Measurements from ENCODE around the gene SLC10A1. TPM values are rescaled to one million over a fixed set of nuclear protein-coding genes. Genes with fewer than 3 reads are reported as not detected.
A peak's percentile ranks its signal among the peaks of the same experiment; 100 is the strongest.

SLC10A1 gene
- polyA plus RNA-seq, 1 donor = 0.13 TPM

DNA sequence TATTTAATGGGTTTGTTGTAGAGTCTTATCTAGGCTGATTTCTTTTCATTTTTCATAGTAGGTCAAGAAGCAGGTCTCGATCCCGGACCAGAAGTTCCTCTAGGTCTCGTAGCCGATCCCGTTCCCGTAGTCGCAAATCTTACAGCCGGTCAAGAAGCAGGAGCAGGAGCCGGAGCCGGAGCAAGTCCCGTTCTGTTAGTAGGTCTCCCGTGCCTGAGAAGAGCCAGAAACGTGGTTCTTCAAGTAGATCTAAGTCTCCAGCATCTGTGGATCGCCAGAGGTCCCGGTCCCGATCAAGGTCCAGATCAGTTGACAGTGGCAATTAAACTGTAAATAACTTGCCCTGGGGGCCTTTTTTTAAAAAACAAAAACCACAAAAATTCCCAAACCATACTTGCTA, 25.9 kb downstream of the SLC10A1 start:
- DNase-seq = no peak
- WGBS (ENCODE audit: insufficient coverage, low lambda C conversion rate) = 24% methylated on average over 5 of the region's 16 CpGs
- Histone ChIP-seq H3K9me3 (ENCODE audit: control insufficient read depth, low read depth, low read length) (no peaks in the 10 kb centered on the region), H3K27ac (ENCODE audit: low read length) (no peak overlapping the region), H3K4me3 (ENCODE audit: low read length) (no peak overlapping the region), H3K36me3 (ENCODE audit: control insufficient read depth, insufficient read depth, low read length) (peaks cover 70% of the 10 kb centered on the region), H3K4me1 (ENCODE audit: control insufficient read depth, insufficient read depth, low read length) (peaks cover 15% of the 10 kb centered on the region), H3K27me3 (ENCODE audit: control insufficient read depth, insufficient read depth, low read length) (no peaks in the 10 kb centered on the region)

DNA sequence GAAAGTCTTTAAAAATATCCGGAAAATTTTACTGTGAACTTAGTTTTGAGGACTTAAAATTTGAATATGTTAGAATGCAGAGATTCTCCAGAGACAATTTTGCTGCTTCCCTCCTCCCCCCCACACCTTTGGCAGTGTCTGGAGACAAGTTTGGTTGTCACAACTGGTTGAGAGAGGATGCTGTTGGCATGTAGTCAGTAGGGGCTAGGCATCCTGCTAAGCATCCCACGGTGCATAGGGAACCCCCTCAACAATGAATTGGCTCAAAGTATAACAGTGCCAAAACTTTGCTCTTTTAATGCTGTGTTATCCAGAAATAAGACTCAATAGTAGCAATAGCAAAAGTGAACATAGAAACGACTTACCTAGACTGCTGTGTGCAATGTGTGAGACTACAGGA, 26.5 kb downstream of the SLC10A1 start:
- no peak for DNase-seq
- WGBS (ENCODE audit: insufficient coverage, low lambda C conversion rate) = no CpG with 5 or more reads among the region's 3 CpGs
- no peaks in the 10 kb centered on the region for H3K27me3 ChIP-seq (ENCODE audit: control insufficient read depth, insufficient read depth, low read length)
- H3K27ac ChIP-seq (ENCODE audit: low read length) = no peak overlapping the region
- H3K4me1 ChIP-seq (ENCODE audit: control insufficient read depth, insufficient read depth, low read length) = peaks cover 15% of the 10 kb centered on the region
- H3K9me3 ChIP-seq (ENCODE audit: control insufficient read depth, low read depth, low read length) = no peaks in the 10 kb centered on the region
- H3K4me3 ChIP-seq (ENCODE audit: low read length) = no peak overlapping the region
- H3K36me3 ChIP-seq (ENCODE audit: control insufficient read depth, insufficient read depth, low read length) = peaks cover 65% of the 10 kb centered on the region

DNA sequence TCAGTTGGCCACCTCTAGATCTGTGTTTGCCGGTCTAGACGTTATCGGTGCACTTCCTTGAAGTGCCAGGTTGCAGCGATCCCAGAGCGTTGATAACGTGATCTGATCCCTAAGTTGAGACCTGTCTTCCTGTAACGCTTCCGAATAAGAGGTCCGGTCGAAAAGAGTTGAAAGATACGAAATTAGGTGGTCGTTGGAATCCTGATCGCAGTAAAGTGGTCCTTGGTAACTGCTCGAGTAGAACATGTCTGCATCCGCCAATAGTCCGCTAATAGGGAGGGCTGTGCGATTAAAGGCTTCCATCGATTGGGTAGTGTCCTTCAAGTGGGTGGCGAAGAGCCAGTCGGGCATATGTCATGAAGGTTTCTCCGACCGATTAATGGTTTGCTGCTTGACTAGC, 27.4 kb downstream of the SLC10A1 start:
- Histone ChIP-seq H3K27ac (ENCODE audit: low read length) (no peak overlapping the region), H3K4me1 (ENCODE audit: control insufficient read depth, insufficient read depth, low read length) (peaks cover 15% of the 10 kb centered on the region), H3K9me3 (ENCODE audit: control insufficient read depth, low read depth, low read length) (no peaks in the 10 kb centered on the region), H3K36me3 (ENCODE audit: control insufficient read depth, insufficient read depth, low read length) (peaks cover 59% of the 10 kb centered on the region), H3K27me3 (ENCODE audit: control insufficient read depth, insufficient read depth, low read length) (no peaks in the 10 kb centered on the region), H3K4me3 (ENCODE audit: low read length) (no peak overlapping the region)
- 100% methylated on average over 2 of the region's 22 CpGs for WGBS (ENCODE audit: insufficient coverage, low lambda C conversion rate)
- no peak for DNase-seq

DNA sequence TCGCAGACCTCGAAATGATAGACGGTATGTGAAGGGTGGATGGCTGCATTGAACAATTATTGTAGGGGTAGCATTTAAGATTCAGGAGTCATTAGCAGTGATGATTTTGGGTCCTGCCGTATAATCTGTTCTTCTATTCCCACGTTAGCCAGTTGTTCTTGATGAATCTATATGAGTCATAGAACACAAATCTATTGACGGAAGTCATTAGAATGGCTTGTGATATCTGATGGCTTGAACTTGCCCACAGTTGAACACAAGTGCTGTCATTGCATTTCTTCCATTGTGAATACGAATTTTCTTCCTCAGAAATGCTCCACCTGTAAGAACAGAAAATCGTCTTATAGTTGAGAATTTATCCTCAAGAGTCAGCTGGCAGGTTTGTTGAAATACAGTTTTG, 28.2 kb downstream of the SLC10A1 start:
- WGBS (ENCODE audit: insufficient coverage, low lambda C conversion rate) = 94% methylated on average over 3 of the region's 8 CpGs
- H3K4me3 ChIP-seq (ENCODE audit: low read length) = peak overlapping the region; percentile 95
- peaks cover 15% of the 10 kb centered on the region for H3K4me1 ChIP-seq (ENCODE audit: control insufficient read depth, insufficient read depth, low read length)
- H3K36me3 ChIP-seq (ENCODE audit: control insufficient read depth, insufficient read depth, low read length) = peaks cover 52% of the 10 kb centered on the region
- DNase-seq = no peak
- H3K27me3 ChIP-seq (ENCODE audit: control insufficient read depth, insufficient read depth, low read length) = no peaks in the 10 kb centered on the region
- H3K27ac ChIP-seq (ENCODE audit: low read length) = no peak overlapping the region
- no peaks in the 10 kb centered on the region for H3K9me3 ChIP-seq (ENCODE audit: control insufficient read depth, low read depth, low read length)

DNA sequence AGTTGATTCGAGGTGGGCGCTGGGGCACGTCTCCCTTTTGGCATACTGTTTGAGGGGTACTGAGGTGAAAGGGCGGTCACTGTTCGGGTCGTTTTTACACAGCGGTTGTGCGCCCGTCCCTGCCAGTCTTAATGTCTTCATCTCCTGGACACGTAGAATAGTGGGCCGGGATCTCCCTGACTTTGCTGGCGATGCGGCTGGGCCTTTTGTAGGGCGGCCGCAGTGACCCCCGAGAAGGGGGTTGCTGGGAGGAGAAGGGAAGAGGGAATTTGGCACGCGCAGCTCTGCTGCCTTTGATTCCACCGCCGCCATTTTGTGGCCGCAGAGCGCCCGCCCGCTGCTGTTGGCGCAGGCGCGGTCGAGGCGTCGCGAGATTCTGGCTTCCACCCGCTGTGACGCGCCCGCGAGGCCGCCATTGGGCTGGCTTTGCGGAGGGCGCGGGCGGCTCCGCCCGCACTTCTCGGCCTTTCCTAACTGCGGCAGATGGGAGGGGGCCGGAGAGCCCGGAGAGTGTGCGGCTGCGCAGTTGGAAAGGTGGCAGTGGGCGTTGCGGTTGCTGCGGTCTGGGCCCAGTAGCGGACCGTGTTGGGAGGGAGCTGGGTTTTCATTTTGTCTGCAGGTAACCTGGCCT, 29.6 kb downstream of the SLC10A1 start:
- Histone ChIP-seq H3K4me3 (ENCODE audit: low read length) (peak overlapping the region; percentile 95), H3K27ac (ENCODE audit: low read length) (peak overlapping the region; percentile 99), H3K36me3 (ENCODE audit: control insufficient read depth, insufficient read depth, low read length) (peaks cover 40% of the 10 kb centered on the region), H3K27me3 (ENCODE audit: control insufficient read depth, insufficient read depth, low read length) (no peaks in the 10 kb centered on the region), H3K4me1 (ENCODE audit: control insufficient read depth, insufficient read depth, low read length) (peaks cover 15% of the 10 kb centered on the region), H3K9me3 (ENCODE audit: control insufficient read depth, low read depth, low read length) (no peaks in the 10 kb centered on the region)
- WGBS (ENCODE audit: insufficient coverage, low lambda C conversion rate) = no CpG with 5 or more reads among the region's 54 CpGs
- DNase-seq = peak; percentile 92 to 95

DNA sequence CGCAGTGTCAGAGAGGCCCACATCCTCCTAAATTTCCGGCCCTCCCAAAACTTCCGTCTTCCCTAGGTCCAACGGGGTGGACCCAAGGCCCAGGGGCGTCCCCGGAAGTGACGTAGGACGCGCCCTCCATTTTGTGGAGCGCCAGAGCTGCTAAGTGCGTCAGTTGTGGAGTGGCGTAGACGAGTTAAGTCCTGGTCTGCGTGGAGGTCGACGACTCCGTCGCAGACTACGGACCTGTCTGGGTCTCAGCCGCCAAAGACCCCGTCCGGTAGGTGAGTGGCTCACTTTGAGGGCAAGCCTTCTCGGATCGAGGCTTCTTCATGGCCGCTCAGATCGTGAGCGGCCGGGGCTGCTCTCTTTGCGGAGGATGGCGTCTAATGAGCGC, 30.1 kb downstream of the SLC10A1 start, which contains the start of gene SRSF5:
Gene SRSF5, plus strand, starts transcription at position 159 of the 385 bp plus-strand sequence. CDS start 1,015 bp downstream, outside the sequence.
- Histone ChIP-seq H3K4me1 (ENCODE audit: control insufficient read depth, insufficient read depth, low read length) (peaks cover 15% of the 10 kb centered on the region), H3K36me3 (ENCODE audit: control insufficient read depth, insufficient read depth, low read length) (peaks cover 35% of the 10 kb centered on the region)

DNA sequence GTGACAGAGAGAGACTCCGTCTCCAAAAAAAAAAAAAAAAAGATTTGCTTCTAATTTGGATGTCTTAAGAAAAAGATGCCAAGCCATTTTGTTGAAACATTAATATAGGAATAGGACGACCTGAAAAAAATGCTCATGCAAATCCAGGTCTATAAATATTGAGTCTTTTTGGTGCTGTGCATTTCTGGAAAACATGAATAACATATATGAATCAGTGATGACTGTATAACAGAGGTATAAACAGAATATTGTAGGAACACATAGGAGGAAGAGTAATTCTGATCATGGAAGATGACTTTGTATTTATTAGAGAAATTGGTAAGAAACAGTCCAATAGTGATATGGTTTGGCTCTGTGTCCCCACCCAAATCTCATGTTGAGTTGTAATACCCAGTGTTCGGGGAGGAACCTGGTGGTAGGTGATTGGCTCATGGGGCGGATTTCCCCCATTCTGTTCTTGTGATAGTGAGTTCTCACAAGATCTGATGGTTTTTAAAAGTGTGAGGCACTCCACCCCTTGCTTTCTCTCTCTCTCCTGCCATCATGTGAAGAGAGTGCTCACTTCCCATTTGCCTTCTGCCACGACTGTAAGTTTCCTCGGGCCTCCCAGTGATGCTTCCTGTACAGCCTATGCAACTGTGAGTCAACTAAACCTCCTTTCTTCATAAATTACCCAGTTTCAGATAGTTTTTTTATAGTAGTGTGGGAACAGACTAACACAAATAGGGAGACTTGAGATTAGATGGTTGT, 33.1 kb downstream of the SLC10A1 start:
- H3K27ac ChIP-seq (ENCODE audit: low read length) = no peak overlapping the region
- H3K27me3 ChIP-seq (ENCODE audit: control insufficient read depth, insufficient read depth, low read length) = no peaks in the 10 kb centered on the region
- H3K4me3 ChIP-seq (ENCODE audit: low read length) = no peak overlapping the region
- H3K36me3 ChIP-seq (ENCODE audit: control insufficient read depth, insufficient read depth, low read length) = peaks cover 11% of the 10 kb centered on the region
- 80% methylated on average over 1 of the region's 6 CpGs for whole genome bisulfite sequencing (ENCODE audit: insufficient coverage, low lambda C conversion rate)
- DNase-seq = no peak
- H3K9me3 ChIP-seq (ENCODE audit: control insufficient read depth, low read depth, low read length) = no peaks in the 10 kb centered on the region
- peaks cover 6% of the 10 kb centered on the region for H3K4me1 ChIP-seq (ENCODE audit: control insufficient read depth, insufficient read depth, low read length)

More for the DNA sequence above, 30.1 kb downstream of the SLC10A1 start, which contains the start of gene SRSF5:
- peak within 1 kb of the TSS; percentile 99 for H3K27ac ChIP-seq (ENCODE audit: low read length)
- H3K27me3 ChIP-seq (ENCODE audit: control insufficient read depth, insufficient read depth, low read length) = no peaks in the 10 kb centered on the region
- H3K4me3 ChIP-seq (ENCODE audit: low read length) = peak within 1 kb of the TSS; percentile 95
- no CpG with 5 or more reads among the region's 31 CpGs for WGBS (ENCODE audit: insufficient coverage, low lambda C conversion rate)
- peak; percentile 97 for DNase-seq
- no peaks in the 10 kb centered on the region for H3K9me3 ChIP-seq (ENCODE audit: control insufficient read depth, low read depth, low read length)

DNA sequence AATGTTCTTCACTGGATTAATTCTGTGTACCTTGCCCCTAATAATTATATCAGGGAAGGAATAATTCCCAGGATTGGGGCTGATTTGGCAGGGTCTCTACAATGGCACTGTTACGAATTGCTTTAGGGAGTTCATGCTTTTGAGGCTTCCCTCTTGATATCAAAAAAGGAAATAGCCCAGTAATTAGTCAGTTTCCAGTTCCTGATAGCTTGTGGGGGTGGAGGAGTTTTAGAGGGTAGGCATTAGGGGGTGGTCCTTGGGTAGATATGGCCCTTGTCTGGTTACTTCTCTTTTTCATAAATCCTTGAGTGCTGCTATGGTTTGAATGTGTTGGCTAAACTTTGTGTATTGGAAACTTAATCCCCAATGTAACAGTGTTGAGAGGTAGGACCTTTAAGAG, 36.2 kb downstream of the SLC10A1 start:
- Histone ChIP-seq H3K9me3 (ENCODE audit: control insufficient read depth, low read depth, low read length) (peaks cover 2% of the 10 kb centered on the region), H3K27ac (ENCODE audit: low read length) (no peak overlapping the region), H3K27me3 (ENCODE audit: control insufficient read depth, insufficient read depth, low read length) (no peaks in the 10 kb centered on the region), H3K4me3 (ENCODE audit: low read length) (no peak overlapping the region), H3K4me1 (ENCODE audit: control insufficient read depth, insufficient read depth, low read length) (peaks cover 8% of the 10 kb centered on the region), H3K36me3 (ENCODE audit: control insufficient read depth, insufficient read depth, low read length) (no peaks in the 10 kb centered on the region)
- no CpG with 5 or more reads among the region's 1 CpG for WGBS (ENCODE audit: insufficient coverage, low lambda C conversion rate)
- no peak for DNase-seq

DNA sequence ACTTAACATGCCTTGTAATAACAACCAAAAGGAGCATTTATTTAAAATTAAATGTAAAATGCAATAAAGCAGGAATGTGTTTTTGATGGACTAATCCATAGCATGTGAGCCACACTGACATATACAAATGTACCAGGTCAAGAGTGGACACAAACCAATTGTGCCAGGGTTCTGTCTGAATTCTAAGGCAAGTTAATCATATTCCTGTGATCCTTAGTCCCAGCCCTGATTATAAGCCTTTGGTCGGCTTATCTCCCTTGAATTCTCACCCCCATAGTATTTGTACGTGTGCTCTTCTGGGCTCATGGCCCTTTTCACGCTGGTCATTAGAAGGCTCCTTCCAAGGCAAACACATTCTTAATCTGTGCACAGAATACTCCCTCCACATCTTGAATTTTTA, 40.7 kb downstream of the SLC10A1 start:
- Histone ChIP-seq H3K36me3 (ENCODE audit: control insufficient read depth, insufficient read depth, low read length) (no peaks in the 10 kb centered on the region), H3K27me3 (ENCODE audit: control insufficient read depth, insufficient read depth, low read length) (no peaks in the 10 kb centered on the region), H3K4me1 (ENCODE audit: control insufficient read depth, insufficient read depth, low read length) (peaks cover 28% of the 10 kb centered on the region), H3K9me3 (ENCODE audit: control insufficient read depth, low read depth, low read length) (peaks cover 2% of the 10 kb centered on the region), H3K4me3 (ENCODE audit: low read length) (no peak overlapping the region), H3K27ac (ENCODE audit: low read length) (peak overlapping the region; percentile 100)
- no peak for DNase-seq
- WGBS (ENCODE audit: insufficient coverage, low lambda C conversion rate) = no CpG with 5 or more reads among the region's 3 CpGs

DNA sequence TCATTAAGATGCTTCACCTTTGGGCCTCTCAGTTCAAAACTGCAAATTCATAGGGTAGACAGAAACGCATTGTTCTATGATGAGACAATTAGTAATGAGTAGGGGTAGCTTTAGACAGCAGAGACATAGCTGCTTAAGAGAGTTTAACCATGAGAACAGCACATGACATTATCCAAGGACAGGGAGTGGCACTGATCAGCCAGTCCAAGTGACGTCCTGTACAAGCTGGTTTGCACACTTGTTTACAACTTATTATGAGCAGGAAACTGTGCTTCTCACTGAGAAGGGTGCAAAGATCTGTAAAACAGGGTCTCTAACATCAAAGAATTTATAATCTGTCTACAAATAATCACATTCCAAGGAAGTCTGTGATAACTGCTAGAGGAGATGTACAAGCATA, 41.3 kb downstream of the SLC10A1 start:
- peaks cover 30% of the 10 kb centered on the region for H3K4me1 ChIP-seq (ENCODE audit: control insufficient read depth, insufficient read depth, low read length)
- H3K36me3 ChIP-seq (ENCODE audit: control insufficient read depth, insufficient read depth, low read length) = no peaks in the 10 kb centered on the region
- peak; percentile 88 to 95 for DNase-seq
- no CpG with 5 or more reads among the region's 2 CpGs for WGBS (ENCODE audit: insufficient coverage, low lambda C conversion rate)
- no peaks in the 10 kb centered on the region for H3K27me3 ChIP-seq (ENCODE audit: control insufficient read depth, insufficient read depth, low read length)
- peaks cover 2% of the 10 kb centered on the region for H3K9me3 ChIP-seq (ENCODE audit: control insufficient read depth, low read depth, low read length)
- H3K27ac ChIP-seq (ENCODE audit: low read length) = peak overlapping the region; percentile 100
- H3K4me3 ChIP-seq (ENCODE audit: low read length) = no peak overlapping the region

Data from large intestine (tissue), 3 donors.